Caco-2 (cell line): ENCODE measurements around the gene SLC28A1. TPM values are rescaled to one million over a fixed set of nuclear protein-coding genes. Genes with fewer than 3 reads are reported as not detected.

Source experiments
- BruUV-seq: library from RNA; stranded (reverse); fragments of 400-500 nt; replicated peaks from 2 replicates; lab custom pipeline; 2021; lab: Mats Ljungman, UMichigan
- CTCF ChIA-PET: fragments of 300-600 bp; sonication (Branson Sonifier 250); formaldehyde crosslinking; loops from one replicate; lab custom pipeline; 2022; ENCODE audit warnings: antibody characterized with exemption; lab: Charles Lee
- POLR2A ChIA-PET: fragments of 300-600 bp; sonication (Branson Sonifier 250); formaldehyde crosslinking; loops from one replicate; lab custom pipeline; 2022; ENCODE audit warnings: antibody characterized with exemption; lab: Charles Lee
- DNase-seq, 2 experiments: peaks; one replicate each; pipeline versions ENCODE4 v3.0.0 to v3.0.0-alpha.2; 2020 to 2022
- H3K27me3 ChIP-seq: replicated peaks from 2 replicates; pipeline ENCODE4 v1.6.0; 2011; ENCODE audit warnings: low read length; ENCODE audit not compliant: control insufficient read depth, insufficient read depth
- H3K36me3 ChIP-seq: 2 replicates; pipeline ENCODE4 v1.5.1; 2011; ENCODE audit warnings: low read length; ENCODE audit not compliant: control insufficient read depth, insufficient read depth
- H3K4me1 ChIP-seq: fragments of 250-450 bp; sonication (Bioruptor Pico); 2 replicates; pipeline ENCODE4 v1.5.1; 2020; ENCODE audit warnings: mild to moderate bottlenecking
- H3K4me3 ChIP-seq: 2 replicates; pipeline ENCODE4 v1.5.1; 2011; ENCODE audit warnings: low read depth, mild to moderate bottlenecking, control low read depth, low read length
- H3K9me3 ChIP-seq: fragments of 250-450 bp; sonication (Bioruptor Pico); 2 replicates; pipeline ENCODE4 v1.5.1; 2020; ENCODE audit warnings: mild to moderate bottlenecking, moderate library complexity
- H3K27ac Mint-ChIP-seq: one replicate; pipeline ENCODE4 v1.8.0; 2022; ENCODE audit warnings: mixed read lengths; ENCODE audit not compliant: unreplicated experiment
- H3K27me3 Mint-ChIP-seq: one replicate; pipeline ENCODE4 v1.8.0; 2022; ENCODE audit warnings: mixed read lengths; ENCODE audit not compliant: insufficient read depth, unreplicated experiment
- H3K36me3 Mint-ChIP-seq: one replicate; pipeline ENCODE4 v1.8.0; 2022; ENCODE audit warnings: mild to moderate bottlenecking, mixed read lengths; ENCODE audit not compliant: insufficient read depth, unreplicated experiment
- H3K4me1 Mint-ChIP-seq: one replicate; pipeline ENCODE4 v1.8.0; 2022; ENCODE audit warnings: low read depth, mixed read lengths; ENCODE audit not compliant: unreplicated experiment
- H3K4me3 Mint-ChIP-seq: one replicate; pipeline ENCODE4 v1.8.0; 2022; ENCODE audit warnings: mild to moderate bottlenecking, moderate library complexity, mixed read lengths; ENCODE audit not compliant: unreplicated experiment
- H3K9me3 Mint-ChIP-seq: one replicate; pipeline ENCODE4 v1.8.0; 2022; ENCODE audit warnings: mixed read lengths; ENCODE audit not compliant: unreplicated experiment
- intact Hi-C: fragments of 100-400 bp; cut with micrococcal nuclease; formaldehyde crosslinking; loops from one replicate; pipeline ENCODE4 v1.10.0; 2022; ENCODE audit not compliant: unreplicated experiment
- total RNA-seq: library from RNA; stranded (reverse); gene quantifications from 2 replicates; pipeline ENCODE4 v1.2.3, GENCODE V29; 2022
- TF ChIP-seq, protein P1 (sequence below), 2 experiments: fragments of 200-600 bp in 1 of 2; IDR thresholded peaks; 1 replicate in 1 of 2; 2 replicates in 1 of 2; pipeline versions ENCODE4 v1.5.1 to v1.8.0; 2011 to 2022; ENCODE audit warnings: antibody characterized with exemption in 1 of 2, control low read depth in 1 of 2, inconsistent platforms in 1 of 2, low read depth in 1 of 2, low read length in 1 of 2, mild to moderate bottlenecking in 1 of 2, moderate library complexity in 1 of 2; ENCODE audit not compliant: insufficient read depth in 1 of 2, severe bottlenecking in 1 of 2, unreplicated experiment in 1 of 2

The SLC28A1 gene
- total RNA-seq, 1 experiment from 2014 or later = not detected

- Mint-ChIP-seq H3K9me3 (no peaks in the 10 kb centered on the region), H3K4me1 (peaks cover 11% of the 10 kb centered on the region), H3K27me3 (no peaks in the 10 kb centered on the region), H3K27ac (no peak overlapping the region), H3K4me3 (no peak overlapping the region), H3K36me3 (no peaks in the 10 kb centered on the region)
- H3K36me3 ChIP-seq = no peaks in the 10 kb centered on the region
- BruUV-seq = no TSS peak
- H3K27me3 ChIP-seq = no peaks in the 10 kb centered on the region
- no peak overlapping the region for H3K4me3 ChIP-seq
- H3K9me3 ChIP-seq = no peaks in the 10 kb centered on the region
- POLR2A ChIA-PET = no interaction called here
- CTCF ChIA-PET = no interaction called here
- TF ChIP-seq, protein P1, sequence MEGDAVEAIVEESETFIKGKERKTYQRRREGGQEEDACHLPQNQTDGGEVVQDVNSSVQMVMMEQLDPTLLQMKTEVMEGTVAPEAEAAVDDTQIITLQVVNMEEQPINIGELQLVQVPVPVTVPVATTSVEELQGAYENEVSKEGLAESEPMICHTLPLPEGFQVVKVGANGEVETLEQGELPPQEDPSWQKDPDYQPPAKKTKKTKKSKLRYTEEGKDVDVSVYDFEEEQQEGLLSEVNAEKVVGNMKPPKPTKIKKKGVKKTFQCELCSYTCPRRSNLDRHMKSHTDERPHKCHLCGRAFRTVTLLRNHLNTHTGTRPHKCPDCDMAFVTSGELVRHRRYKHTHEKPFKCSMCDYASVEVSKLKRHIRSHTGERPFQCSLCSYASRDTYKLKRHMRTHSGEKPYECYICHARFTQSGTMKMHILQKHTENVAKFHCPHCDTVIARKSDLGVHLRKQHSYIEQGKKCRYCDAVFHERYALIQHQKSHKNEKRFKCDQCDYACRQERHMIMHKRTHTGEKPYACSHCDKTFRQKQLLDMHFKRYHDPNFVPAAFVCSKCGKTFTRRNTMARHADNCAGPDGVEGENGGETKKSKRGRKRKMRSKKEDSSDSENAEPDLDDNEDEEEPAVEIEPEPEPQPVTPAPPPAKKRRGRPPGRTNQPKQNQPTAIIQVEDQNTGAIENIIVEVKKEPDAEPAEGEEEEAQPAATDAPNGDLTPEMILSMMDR (IDR thresholded peaks at IDR 0.05; ENCODE audit: insufficient read depth in 1 of 2, low read depth in 1 of 2, low read length in 1 of 2, severe bottlenecking in 1 of 2, unreplicated experiment in 1 of 2) = no peak
- peaks cover 11% of the 10 kb centered on the region for H3K4me1 ChIP-seq
- DNase-seq = no peak
- intact Hi-C loops = no loop called here
Observed at GRCh38 chr15:84987949-84988624, 103.6 kb downstream of the SLC28A1 start.

DNA sequence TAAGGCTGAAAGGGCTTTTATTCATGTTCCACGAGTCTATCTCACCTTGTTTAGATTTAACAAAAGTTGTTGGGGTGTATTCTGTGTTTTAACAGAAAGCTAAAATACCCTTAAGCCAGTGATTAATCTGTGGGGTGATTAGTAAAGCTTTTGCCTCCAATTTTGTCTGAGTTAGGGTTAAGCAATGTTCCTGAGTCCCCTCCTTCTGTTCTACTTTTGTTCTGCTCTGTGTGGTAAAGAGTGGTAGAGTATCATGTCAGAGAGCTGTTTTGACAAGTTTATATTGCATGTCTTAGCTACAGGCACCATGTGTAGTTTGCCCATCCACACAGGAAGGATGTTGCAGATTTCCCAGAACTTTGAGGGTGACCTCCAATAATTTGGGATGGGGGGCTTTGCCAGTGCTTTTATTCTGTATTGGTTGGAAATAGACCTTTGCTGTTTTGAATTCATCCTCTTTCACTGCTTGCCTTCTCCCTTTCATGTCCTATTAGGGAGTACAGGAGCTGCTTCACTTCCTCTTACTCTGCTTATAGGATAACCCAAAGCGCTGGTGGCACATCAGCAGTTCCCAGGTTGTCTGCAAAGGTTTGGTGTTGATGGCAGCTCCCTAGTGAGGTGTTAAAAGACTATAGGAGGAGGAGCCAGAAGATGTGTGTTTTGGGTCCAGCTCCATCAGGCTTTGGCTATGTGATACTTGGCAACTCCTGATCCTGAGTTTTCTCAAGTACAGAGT lies 104.6 kb downstream of the SLC28A1 start:
- no peaks in the 10 kb centered on the region for H3K9me3 Mint-ChIP-seq
- BruUV-seq = no TSS peak
- H3K4me3 ChIP-seq = no peak overlapping the region
- H3K9me3 ChIP-seq = no peaks in the 10 kb centered on the region
- DNase-seq = no peak
- CTCF ChIA-PET = no interaction called here
- TF ChIP-seq, protein P1 (IDR thresholded peaks at IDR 0.05; ENCODE audit: insufficient read depth in 1 of 2, low read depth in 1 of 2, low read length in 1 of 2, severe bottlenecking in 1 of 2, unreplicated experiment in 1 of 2) = no peak
- no peaks in the 10 kb centered on the region for H3K36me3 Mint-ChIP-seq
- intact Hi-C loops = no loop called here
- no peak overlapping the region for H3K27ac Mint-ChIP-seq
- H3K27me3 ChIP-seq = no peaks in the 10 kb centered on the region
- no peaks in the 10 kb centered on the region for H3K27me3 Mint-ChIP-seq
- H3K4me1 Mint-ChIP-seq = peaks cover 11% of the 10 kb centered on the region
- no peak overlapping the region for H3K4me3 Mint-ChIP-seq
- H3K4me1 ChIP-seq = peaks cover 11% of the 10 kb centered on the region
- POLR2A ChIA-PET = no interaction called here
- no peaks in the 10 kb centered on the region for H3K36me3 ChIP-seq

GRCh38 chr15:84990507-84990906 lies 106.0 kb downstream of the SLC28A1 start:
- peaks cover 11% of the 10 kb centered on the region for H3K4me1 Mint-ChIP-seq
- H3K36me3 ChIP-seq = no peaks in the 10 kb centered on the region
- no peaks in the 10 kb centered on the region for H3K9me3 ChIP-seq
- ChIA-PET POLR2A (no interaction called here), CTCF (no interaction called here)
- H3K27me3 Mint-ChIP-seq = no peaks in the 10 kb centered on the region
- TF ChIP-seq, protein P1 (IDR thresholded peaks at IDR 0.05; ENCODE audit: insufficient read depth in 1 of 2, low read depth in 1 of 2, low read length in 1 of 2, severe bottlenecking in 1 of 2, unreplicated experiment in 1 of 2) = no peak
- H3K36me3 Mint-ChIP-seq = no peaks in the 10 kb centered on the region
- H3K27me3 ChIP-seq = no peaks in the 10 kb centered on the region
- no peak overlapping the region for H3K4me3 Mint-ChIP-seq
- H3K4me1 ChIP-seq = peaks cover 11% of the 10 kb centered on the region
- DNase-seq = no peak
- no peaks in the 10 kb centered on the region for H3K9me3 Mint-ChIP-seq
- H3K4me3 ChIP-seq = no peak overlapping the region
- no TSS peak for BruUV-seq
- intact Hi-C loops = no loop called here
- H3K27ac Mint-ChIP-seq = no peak overlapping the region
